Bone marrow (tissue), 2 donors: ENCODE results near the gene GORASP1.
A peak's percentile ranks its signal among the peaks of the same experiment; 100 is the strongest.

ENCODE experiments used
- DNase-seq, 2 donors: peaks; one replicate each; lab custom pipeline; 2025; lab: John Stamatoyannopoulos, UW

GORASP1 gene

GRCh38 chr3:39102504-39103323, 4.7 kb downstream of the GORASP1 start:
- no peak for DNase-seq

GRCh38 chr3:39101022-39101689, 6.3 kb downstream of the GORASP1 start:
- DNase-seq: peak in 1 of 2 donors; percentile 44

GRCh38 chr3:39100500-39100886, 6.9 kb downstream of the GORASP1 start:
- no peak for DNase-seq

DNA sequence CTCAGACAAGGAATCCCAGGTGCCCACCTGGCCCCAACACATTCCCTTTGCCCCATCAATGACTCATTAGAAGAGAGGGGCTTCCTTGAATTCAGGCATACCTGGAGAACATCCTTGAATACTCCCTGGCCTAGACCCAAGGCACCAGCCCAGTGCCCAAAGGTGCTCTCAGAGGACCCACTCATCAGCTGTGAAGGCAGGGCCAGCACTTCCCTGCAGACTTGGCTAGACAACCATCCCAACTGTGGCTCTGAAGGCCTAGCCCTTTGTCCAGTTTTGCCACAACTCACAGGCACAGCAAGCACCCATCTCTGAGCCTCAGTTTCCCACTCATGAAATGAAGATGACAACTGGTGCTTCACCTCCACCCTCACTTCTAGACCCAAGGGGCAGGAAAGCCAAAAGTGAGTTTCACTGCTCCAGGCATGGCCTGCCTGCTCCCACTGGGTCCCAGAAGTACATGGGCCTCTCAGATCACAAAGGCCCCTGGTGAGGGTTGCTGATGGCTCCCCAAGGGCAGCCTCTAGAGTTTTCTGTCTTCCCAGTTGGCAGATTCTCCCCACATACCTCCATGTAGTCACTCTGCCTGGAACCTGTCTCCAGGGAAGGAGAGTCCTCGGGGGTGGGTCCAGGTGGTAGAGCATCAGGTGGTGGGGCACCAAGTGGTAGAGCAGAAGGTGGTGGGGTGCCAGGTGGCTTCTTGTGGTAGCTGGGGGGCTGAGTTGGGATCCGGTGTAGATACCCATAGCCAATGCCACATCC, 7.5 kb downstream of the GORASP1 start:
- no peak for DNase-seq

DNA sequence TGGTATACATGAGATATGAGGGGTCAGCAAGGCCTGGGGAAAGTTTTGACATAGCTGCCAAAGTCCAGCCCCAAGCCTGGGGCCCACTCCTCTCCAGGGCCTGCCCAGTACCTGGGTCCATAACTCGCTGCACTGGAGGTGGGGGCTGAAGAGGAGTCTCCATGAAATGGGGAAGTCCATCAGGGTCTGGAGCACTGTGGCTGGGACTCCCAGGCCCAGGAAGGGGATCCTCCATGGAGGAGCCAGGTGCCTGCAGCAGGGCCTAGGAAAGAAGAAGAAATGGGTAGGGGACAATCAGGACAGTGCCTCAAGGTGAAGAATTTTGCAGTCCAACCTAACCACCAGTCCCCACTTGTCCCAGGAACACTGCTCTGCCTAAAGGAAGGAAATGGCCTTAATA, 8.2 kb downstream of the GORASP1 start:
- no peak for DNase-seq

GRCh38 chr3:39098473-39099000, 8.9 kb downstream of the GORASP1 start:
- DNase-seq: no peak

- no peak for DNase-seq
Measured at GRCh38 chr3:39097716-39098472, 9.5 kb downstream of the GORASP1 start.

DNA sequence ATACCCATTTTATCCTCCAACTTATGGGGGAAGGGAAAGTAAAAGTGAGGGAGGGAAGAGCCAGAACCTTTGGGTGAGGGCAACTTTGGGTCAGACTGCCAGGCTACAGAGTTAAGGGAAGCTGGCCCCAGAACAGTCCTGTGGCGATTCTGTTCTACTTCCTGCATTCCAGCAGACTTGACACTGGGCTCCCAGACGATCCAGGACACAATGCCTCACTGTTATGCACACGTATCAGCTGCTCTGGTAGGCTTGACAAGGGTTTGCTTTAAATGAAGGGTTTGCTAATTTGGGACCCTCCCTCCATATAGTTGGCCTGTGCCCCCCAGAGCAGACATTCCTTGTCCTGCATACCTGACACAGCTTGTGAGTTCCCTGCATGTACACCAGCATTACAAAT, 10.7 kb downstream of the GORASP1 start:
- no peak for DNase-seq

DNA sequence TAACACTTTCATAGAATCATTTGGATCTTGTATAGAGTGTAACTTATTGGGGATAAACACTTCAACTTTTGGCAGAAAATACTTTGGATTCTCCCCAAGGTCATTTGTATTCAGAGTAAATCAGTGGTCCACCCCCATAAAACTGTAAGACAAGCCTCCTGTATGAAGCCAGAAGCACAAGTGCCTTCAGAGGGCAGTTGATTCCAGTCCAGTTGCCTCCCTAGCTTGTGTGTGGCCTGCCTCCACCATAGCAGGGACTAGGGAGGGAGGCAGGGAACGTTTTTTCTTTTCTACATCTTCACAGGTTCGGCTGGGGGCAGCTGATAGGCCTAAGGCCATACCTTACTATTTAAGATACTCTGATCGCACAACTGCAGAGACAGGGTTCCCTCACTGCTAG, 11.6 kb downstream of the GORASP1 start:
- no peak for DNase-seq

DNA sequence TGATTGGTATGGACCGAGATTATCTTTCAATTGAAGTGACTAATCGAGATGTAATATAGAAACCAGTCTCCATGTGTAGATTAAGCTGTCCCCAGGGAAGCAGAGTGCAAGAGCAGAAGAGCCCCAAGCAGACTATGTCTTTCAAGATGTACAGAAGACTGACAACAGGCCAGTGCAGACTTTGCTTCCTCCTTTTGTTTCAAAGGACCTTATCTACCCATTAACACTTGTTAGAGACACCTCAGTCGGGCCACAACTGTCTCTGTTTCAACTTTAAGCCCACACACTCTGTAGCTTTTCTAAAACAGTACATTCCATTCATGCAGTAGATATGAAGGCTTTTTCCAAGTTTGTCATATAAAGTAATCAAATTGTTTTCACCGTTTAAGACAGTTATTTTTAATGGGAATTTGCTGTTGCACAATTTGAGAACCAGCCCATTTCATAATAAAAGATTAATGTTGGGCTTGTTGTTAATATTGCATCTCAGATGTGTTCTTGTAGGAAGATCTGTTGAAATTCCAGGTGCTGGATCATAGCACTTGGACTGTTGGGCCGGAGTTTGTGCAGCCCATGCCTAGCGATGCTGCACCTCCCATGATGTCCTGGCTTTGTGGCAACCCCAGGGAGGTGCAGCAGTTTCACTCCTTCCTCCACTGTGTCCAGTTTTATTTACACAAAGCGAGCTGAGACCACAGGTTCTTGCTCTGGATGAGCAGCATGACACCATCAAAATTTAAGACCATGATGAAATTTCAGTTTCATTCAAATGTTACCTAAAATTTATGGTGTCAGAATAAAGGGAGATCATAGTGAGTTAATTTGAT, 12.4 kb downstream of the GORASP1 start:
- DNase-seq: no peak

DNA sequence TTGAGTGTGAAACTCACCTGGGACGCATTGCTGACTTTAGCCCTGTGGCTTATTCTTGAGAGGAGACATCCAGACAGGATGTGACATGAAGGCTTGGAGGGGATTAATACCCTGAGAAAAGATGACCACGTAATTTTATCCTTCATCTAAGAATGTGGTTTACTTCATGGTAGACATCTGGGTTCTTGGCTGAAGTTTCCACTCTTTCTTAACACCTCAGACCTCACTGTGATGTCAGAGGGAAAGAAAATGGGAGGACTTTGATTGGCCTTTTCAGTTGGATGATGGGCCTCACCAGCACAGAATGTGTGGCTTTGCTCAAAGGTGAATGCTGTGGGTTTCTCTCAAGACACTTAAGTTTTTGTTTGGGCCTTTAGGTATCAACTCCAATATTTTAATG, 16.5 kb downstream of the GORASP1 start:
- DNase-seq: no peak

- no peak for DNase-seq
Measured at GRCh38 chr3:39088889-39089288, 18.5 kb downstream of the GORASP1 start.

DNA sequence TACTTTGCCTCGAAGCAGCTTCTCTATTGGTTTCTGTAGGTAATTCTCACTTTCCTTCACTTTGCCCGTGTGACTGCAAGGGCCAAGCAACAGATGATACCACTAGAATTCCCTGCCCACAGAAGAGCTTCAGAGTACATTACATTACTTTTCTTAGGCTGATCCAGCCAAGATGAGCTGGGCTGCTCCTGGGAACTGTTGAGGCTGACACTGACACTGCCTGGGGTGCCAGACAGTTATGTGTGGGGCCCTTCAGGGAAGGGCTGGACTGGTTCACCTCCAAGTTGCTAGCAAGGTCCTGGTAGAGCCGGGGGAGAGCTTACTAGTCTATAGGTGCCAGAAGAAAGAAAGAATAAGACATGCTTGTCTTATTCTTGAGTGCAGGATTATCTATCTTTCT, 19.0 kb downstream of the GORASP1 start:
- DNase-seq: no peak

DNA sequence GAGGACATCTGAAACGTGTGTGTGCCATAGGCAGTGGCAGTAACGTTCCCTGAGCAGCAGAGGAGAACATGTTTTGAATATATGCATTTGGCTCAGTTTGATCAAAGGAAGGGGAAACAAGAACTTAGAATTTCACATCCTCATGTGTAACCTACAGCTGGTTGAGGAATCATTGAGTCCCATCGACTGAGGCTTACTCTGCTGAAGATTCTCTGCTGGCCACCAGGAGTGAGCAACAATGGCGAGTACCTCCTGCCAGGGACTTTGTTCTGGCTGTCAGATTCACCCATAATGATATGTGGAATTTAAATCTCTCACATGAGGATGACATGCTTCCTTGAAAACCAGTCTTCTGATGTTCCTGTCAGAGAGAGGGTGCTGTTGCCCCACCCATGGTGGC, 21.3 kb downstream of the GORASP1 start:
- no peak for DNase-seq

DNA sequence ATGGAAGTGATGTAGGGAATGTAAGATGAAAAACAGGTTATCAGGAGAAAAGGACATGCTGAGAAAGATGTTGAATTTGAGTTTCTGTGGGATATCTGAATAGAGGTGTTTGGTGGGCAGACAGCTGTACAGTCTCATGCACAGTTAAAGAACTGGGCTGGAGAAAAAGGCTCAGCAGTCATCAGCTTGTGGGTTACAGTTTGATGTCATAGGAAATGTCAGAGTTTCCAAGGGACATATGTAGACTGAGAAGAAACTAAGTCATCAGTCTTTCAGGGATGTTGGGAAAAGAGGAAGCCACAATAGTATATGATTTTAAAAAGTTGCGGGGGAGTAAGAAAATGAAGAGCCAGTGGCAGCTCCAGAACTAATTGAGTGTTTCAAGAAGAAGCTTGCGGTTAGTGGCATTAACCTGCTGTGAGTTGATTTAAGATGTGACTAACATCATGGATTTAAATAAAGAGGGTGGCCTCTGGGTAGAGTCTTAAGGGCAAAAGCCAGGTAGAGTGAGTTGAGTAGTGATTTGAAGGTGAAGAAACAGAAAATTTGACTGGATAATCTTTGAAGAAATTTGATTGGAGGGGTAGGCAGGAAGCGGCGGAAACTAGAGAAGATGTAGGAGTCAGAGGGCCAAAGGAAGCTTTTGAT, 24.6 kb downstream of the GORASP1 start:
- DNase-seq: no peak

DNA sequence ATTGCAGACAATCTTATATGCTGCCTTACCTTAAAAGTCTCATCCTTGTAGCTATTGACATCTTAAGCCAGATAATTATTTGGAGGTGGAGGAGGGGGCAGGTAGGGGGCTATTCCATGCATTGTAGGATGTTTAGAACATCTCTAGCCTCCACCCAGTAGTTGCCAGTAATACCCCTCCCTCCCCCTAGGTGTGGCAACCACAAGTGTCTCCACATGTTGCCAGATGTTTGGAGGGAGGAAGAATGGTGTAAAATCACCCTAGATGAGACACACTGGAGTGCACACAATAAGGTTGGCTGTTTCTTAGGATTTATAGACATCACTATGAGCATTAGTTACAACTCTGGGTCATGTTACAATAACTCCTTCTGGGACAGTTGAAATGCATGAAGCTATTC, 27.4 kb downstream of the GORASP1 start:
- DNase-seq: no peak

DNA sequence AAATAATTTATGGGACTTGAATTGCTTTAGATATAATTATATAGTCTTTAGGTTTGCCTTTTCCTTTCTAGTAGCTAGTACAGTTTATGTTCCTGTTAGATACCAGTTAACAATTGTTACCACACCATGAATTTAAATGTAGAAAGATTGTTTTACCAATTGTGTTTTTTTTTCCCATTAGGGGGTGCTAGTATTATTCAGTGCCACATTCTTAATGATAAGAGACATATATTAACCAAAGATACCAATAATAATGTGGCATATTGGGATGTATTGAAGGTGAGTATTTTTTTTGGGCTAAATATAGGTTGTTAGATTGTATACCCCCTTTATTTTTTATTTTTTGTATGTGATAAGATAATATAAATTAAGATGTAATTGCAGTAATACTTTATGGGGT, 27.9 kb downstream of the GORASP1 start:
- no peak for DNase-seq

GRCh38 chr3:39075910-39076309, 31.5 kb downstream of the GORASP1 start:
- DNase-seq: no peak

DNA sequence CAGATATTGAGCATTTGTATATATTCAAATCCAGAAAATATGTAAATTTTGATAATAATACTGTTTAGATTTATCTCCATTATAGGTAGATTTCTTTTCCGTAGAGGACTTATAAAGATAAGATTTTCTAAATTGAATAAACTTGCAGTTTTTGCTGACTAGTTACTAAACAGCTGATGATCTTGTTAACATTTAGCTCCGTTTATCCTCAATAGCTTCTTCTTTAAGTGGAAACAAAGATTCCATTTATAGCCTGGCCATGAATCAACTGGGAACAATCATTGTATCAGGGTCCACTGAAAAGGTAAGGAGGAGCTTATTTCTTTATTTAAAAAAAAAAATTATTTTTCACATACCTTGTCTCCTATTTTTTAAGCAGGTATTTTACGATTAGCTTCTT, 38.9 kb downstream of the GORASP1 start:
- DNase-seq: no peak

DNA sequence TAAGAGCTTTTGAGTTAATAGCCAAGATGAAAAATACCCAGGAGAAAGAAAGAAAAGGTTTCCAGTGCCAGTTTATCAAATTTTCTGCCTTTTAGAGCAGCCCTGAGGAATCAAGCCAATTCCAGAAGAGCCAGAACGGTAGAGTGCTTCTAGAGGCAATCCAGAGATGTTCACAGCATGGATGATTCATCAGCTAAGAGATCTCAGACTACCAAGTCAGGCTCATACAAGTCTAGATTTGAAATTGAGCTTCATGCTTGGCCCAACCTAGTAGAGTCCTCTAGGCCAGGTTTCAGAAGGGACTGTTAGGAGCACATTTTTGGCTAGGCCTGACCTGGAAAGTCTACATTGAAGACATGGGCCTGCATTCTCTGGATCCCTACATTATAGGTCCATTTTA, 40.1 kb downstream of the GORASP1 start:
- no peak for DNase-seq

DNA sequence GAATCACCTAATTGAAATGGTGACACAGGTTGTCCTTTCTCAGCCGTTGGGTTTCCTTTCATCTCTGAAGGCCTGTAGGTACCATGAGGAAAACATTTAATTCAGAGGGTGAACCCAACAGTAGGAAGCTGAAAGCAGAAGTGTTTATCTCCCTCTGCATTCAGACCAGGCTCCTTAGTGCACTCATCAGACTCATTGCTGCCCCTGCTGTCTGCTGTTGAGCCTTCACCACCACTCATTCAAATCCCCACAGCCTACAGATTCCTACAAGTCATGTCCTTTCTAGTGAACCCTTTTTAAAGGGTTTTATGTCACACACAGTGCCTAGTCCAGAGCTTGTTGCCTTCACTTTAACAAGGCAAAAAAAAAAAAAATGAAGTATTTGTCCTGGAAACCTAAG, 42.2 kb downstream of the GORASP1 start:
- DNase-seq: peak in 1 of 2 donors; percentile 77
